ENCODE data around the gene PTRH1.

PTRH1 gene

GRCh38 chr9:127693143-127693542 is 22.3 kb downstream of the PTRH1 start:
- no peak for DNase-seq

- no peak for DNase-seq
These were observed 23.4 kb downstream of the PTRH1 start for GRCh38 chr9:127692071-127692470.

- no peak for DNase-seq
These were observed 24.7 kb downstream of the PTRH1 start for GRCh38 chr9:127690735-127691134.

GRCh38 chr9:127689329-127690000 is 26.0 kb downstream of the PTRH1 start:
- DNase-seq = no peak

- no peak for DNase-seq
These were observed 28.7 kb downstream of the PTRH1 start for GRCh38 chr9:127686461-127687393.

- DNase-seq = no peak
These were observed 30.9 kb downstream of the PTRH1 start for GRCh38 chr9:127684576-127684975.

GRCh38 chr9:127683723-127684122 is 31.7 kb downstream of the PTRH1 start:
- no peak for DNase-seq

- no peak for DNase-seq
These were observed 32.9 kb downstream of the PTRH1 start for GRCh38 chr9:127682351-127683136.

- no peak for DNase-seq
These were observed 34.6 kb downstream of the PTRH1 start for GRCh38 chr9:127680846-127681245.

GRCh38 chr9:127680226-127680625 is 35.2 kb downstream of the PTRH1 start:
- no peak for DNase-seq

GRCh38 chr9:127679506-127679905 is 36.0 kb downstream of the PTRH1 start:
- DNase-seq = no peak

- no peak for DNase-seq
These were observed 38.8 kb downstream of the PTRH1 start for GRCh38 chr9:127676638-127677037.

GRCh38 chr9:127673234-127673633 is 42.2 kb downstream of the PTRH1 start:
- no peak for DNase-seq

GRCh38 chr9:127667906-127668305 is 47.6 kb downstream of the PTRH1 start:
- DNase-seq = no peak

GRCh38 chr9:127667127-127667844 is 48.2 kb downstream of the PTRH1 start:
- no peak for DNase-seq

- no peak for DNase-seq
These were observed 50.6 kb downstream of the PTRH1 start for GRCh38 chr9:127664678-127665507.

- DNase-seq = no peak
These were observed 51.2 kb downstream of the PTRH1 start for GRCh38 chr9:127664324-127664677.

All from activated T-cell treated with anti-CD3 and anti-CD28 coated beads, Interleukin-2, amount 50 U/mL, for 48 hours (primary cell).